HG02884 (cell line): ENCODE data around the gene CDC23.
"Not testable (repeated sequence)": the region's sequence is repeated elsewhere in the genome, so short reads cannot be mapped to it uniquely, and the experiment has no call there.

Experiments used
- ATAC-seq: cut with Tn5 transposase; IDR thresholded peaks from one replicate; pipeline ENCODE4 v1.9.1; 2021; ENCODE audit warnings: mild to moderate bottlenecking, moderate library complexity; ENCODE audit not compliant: unreplicated experiment

The CDC23 gene

DNA sequence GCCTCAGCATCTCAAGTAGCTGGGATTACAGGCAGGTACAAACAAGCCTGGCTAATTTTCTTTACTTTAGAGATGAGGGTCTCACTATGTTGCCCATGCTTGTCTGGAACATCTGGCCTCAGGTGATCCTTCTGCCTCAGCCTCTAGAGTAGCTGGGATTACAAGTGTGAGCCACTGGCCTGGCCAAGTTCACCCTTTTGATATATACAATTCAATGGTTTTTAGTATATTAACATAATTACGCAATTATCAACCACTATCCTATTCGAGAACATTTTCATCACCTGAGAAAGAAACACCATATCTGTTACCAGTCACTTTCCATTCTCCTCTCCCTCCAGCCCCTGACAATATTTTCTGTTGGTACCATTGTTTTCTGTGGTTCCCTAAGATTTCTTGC lies 3.7 kb upstream of the CDC23 start:
- ATAC-seq: no peak

DNA sequence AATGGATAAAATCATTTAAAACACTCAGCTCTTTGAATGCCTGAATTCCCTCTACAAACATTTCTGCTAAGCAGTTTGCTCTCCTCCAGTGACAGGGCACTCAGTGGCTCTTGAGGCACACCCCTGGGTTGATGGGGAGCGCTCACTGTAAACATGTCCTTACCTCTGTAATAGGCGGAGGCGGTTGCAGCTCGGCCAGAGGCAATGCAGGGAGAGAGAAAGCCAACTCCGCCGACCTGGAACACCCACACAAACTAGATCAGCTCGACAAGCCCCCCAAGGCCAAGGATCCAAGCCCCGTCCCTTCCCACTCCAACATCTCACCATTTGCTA lies 329 bp downstream of the CDC23 start:
- peak; percentile 13 for ATAC-seq

GRCh38 chr5:138210985-138211384 lies 2.1 kb downstream of the CDC23 start:
- ATAC-seq: no peak

- ATAC-seq: not testable (repeated sequence)
These were observed 19.3 kb downstream of the CDC23 start for GRCh38 chr5:138193859-138194258.

GRCh38 chr5:138192826-138193225 lies 20.3 kb downstream of the CDC23 start:
- ATAC-seq: no peak

DNA sequence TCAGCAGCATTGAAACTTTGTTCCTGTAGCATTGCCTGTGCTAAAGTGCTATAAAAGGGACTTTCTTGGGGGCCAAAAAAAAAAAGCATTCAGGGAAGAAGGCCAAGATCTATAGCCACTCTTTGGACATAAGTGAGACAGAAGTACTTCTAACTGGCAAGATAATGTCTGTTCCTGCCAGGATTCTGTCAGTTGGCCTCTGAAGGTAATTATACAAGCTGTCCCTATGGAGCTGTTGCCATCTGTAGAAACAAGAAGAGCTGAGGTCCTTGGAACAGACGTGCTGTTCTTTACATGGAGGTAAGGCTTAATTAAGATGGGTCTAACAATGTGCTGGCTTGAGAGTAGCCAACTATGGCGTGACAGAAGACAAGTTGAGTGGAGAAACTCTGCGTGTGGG lies 24.5 kb downstream of the CDC23 start:
- ATAC-seq: no peak

DNA sequence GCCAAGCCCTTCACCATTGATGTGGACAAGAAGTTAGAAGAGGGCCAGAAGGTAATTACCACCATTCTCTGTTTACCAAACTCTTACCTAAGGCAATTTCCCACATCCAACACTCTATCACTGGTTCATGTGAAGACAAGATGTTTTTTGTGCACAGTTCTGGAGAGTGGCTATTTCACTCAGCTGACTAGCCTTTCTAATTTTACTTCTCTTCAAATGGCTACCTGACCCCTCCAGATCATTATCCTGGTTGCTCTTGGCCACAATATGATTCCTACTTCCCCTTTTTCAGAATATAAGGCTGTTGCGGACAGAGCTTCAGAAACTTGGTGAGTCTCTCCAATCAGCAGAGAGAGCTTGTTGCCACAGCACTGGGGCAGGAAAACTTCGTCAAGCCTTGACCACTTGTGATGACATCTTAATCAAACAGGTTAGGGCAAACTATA lies 27.1 kb downstream of the CDC23 start:
- ATAC-seq: no peak

- ATAC-seq: no peak
These were observed 30.3 kb downstream of the CDC23 start for GRCh38 chr5:138182808-138183207.

GRCh38 chr5:138180841-138181240 lies 32.3 kb downstream of the CDC23 start:
- no peak for ATAC-seq

GRCh38 chr5:138180183-138180782 lies 32.8 kb downstream of the CDC23 start:
- ATAC-seq: no peak

DNA sequence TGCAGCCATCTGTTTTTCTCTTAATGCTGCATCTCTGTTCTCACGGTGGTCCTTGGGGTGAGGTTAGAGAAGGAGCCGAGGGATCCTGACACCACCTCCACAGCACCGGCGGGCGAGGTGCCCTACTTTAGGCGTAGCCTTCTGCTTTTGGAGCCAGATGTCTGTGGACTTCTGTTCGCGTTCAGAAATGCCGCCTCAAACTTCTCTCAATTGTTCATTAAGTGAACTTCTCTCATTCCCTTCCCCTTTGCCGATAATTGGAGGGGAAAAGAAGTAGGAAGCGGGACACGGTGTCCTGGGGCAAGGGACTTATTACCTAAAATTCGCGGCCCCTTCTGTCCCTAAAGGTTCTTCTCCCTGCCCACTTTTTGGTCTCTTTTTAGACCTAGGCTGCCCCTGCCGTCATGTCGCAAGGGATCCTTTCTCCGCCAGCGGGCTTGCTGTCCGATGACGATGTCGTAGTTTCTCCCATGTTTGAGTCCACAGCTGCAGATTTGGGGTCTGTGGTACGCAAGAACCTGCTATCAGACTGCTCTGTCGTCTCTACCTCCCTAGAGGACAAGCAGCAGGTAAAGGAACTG lies 33.8 kb downstream of the CDC23 start:
- no peak for ATAC-seq

DNA sequence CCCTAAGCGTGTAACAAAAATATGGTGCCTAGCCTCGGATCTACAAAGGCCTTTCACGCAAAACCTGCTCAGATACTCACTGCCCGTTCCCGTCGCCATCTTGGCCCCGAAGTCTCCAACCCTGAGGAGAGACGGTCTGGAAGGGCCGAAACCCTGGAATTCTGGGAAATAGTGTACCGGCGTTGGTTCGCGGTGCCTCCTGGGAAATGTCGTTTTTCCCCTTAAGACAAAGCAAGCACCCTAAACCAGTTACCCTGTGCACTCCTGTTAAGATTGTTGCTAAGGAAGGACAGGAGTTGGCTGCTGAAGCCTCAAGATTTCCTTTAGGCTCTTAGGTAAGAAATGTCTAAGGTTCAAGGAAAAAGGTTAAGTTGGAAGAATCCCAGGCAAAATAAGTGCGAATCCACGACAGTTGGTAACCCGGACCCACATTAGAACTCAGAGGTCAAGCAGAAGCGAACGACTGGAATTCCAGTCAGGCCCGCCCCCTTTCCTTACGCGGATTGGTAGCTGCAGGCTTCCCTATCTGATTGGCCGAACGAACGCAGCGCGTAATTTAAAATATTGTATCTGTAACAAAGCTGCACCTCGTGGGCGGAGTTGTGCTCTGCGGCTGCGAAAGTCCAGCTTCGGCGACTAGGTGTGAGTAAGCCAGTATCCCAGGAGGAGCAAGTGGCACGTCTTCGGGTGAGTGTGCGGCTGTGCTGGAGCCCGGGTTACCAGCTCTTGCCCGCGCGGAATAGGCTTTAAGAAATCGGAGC lies 34.4 kb downstream of the CDC23 start, which contains the start of the genes BRD8 and KIF20A:
Gene BRD8, minus strand, starts transcription at position 115 of the 761 bp plus-strand sequence. Its CDS starts 16 bp downstream, at position 99.
Gene KIF20A, plus strand, starts transcription at position 597 of the 761 bp plus-strand sequence. CDS start 569 bp downstream, outside the sequence.
- peak; percentile 80 for ATAC-seq

GRCh38 chr5:138177941-138178515 lies 35.1 kb downstream of the CDC23 start:
- no peak for ATAC-seq

DNA sequence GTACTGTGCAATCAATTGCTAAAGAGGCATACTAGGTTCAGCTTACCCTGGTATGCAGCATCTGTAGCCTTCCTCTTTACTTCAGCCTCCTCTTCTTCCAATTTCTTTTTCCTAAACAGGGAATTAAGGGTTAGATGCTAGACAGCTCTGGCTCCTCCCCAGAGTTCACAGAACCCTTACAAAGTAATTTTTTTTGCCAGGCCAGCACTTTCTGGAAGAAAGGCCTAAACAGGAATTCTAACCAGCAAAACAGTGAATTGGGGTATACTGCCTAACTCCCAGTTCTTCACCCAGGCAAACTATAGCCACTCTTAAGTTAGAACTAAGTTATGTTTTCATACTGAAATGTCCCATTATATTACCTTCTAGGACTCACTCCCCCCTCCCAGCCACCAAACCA lies 42.8 kb downstream of the CDC23 start:
- no peak for ATAC-seq

DNA sequence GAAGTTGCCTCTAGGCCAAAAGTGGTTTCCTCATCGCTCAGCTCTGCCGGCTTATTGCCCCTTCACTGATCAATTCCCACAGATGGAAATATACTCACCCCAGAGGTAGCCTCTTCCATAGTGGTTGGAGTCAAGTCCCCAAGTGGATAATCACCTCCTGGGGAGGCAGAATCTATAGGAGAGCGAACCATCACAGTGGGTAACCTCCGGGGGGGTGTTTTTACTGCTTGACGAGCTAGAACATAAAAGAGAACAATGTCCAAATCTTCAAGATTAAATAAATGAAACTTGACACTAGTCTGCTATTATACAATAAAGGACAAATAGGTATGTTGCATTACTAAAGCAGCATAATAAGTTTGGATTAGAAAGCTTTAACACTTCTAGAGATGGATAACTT lies 44.0 kb downstream of the CDC23 start:
- no peak for ATAC-seq

DNA sequence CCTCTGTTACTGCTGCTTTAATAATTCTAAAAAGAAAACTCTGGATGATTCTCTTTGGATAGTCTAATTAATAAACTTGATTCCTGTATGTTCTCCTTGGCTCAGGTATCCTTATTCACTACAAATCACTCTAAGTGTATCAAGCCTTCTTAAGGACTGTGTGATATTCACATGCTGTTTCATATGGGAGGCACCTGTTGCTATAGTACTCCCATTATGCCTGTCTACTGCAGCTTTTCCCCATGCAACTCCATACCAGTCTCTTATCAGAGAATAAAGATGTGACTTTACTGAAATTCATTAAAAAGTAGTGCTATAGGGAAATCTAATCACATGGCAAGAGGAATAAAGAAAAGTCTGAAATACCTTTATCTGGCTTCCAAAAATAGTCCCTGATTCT lies 49.4 kb downstream of the CDC23 start:
- no peak for ATAC-seq

DNA sequence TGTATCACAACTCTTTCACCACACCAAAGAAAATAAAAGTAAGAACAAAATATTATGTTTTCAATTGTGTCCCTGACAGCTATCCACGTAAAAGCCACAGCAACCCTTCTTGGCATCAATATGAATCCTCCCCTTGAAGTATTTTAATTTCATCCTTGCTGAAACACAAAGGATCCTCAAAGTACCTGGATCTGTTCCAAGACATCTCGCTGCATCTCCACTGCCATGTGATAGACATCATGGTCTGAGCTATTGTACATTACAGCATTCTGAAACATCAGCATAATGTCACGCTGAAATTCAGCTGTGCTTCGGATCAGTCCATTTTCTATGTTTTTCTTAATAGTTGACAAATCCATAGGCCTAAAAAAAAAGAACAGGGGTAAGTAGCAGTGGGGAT lies 52.4 kb downstream of the CDC23 start:
- no peak for ATAC-seq

- no peak for ATAC-seq
These were observed 53.5 kb downstream of the CDC23 start for GRCh38 chr5:138159666-138160065.

- no peak for ATAC-seq
These were observed 55.5 kb downstream of the CDC23 start for GRCh38 chr5:138157626-138158025.

- ATAC-seq: not testable (repeated sequence)
These were observed 57.1 kb downstream of the CDC23 start for GRCh38 chr5:138155977-138156376.

DNA sequence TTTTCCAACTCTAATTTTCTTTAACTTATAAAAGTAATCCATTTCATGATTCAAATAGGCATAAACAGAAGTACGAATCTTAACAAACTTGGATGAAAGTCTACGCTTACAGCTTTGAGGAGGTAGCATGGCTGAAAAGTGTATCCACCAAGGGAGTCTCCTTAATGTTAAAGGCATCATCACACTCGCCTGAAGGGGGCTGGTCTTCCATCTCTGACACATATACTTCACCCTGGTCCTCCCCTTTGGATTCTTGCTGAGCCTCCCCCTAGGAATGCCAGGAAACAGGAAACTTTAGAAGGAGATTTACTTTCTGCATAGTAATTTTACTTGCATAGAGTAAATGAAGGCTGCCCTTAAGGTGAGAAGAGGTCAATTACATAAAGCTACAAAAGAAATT lies 63.6 kb downstream of the CDC23 start:
- no peak for ATAC-seq

DNA sequence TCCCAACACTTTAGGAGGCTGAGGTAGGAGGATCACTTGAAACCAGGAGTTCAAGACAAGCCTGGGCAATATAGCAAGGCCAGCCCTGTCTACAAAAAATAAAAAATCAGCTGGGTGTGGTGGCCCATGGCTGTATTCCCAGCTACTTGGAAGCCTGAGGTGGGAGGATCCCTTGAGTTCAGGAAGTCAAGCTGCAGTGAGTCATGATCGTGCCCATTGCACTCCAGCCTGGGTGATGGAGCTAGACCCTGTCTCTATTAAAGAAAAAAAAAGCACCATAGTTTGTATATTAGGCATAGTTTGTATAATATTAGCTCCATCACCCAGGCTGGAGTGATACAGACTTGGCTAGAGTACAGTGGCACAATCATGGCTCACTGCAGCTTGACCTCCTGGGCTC lies 64.3 kb downstream of the CDC23 start:
- ATAC-seq: no peak
